B cell (primary cell): Measurements from ENCODE around the gene MC4R. TPM values are rescaled to one million over a fixed set of nuclear protein-coding genes. Genes with fewer than 3 reads are reported as not detected.
"Not testable (repeated sequence)": the region's sequence is repeated elsewhere in the genome, so short reads cannot be mapped to it uniquely, and the experiment has no call there.

Experiments
- ATAC-seq: fragments of 200-7000 bp; cut with Tn5 transposase; one replicate; pipeline ENCODE4 v1.10.0; 2021; ENCODE audit warnings: low read depth, mild to moderate bottlenecking, moderate number of reproducible peaks, moderate library complexity
- CTCF ChIA-PET: fragments of 350-600 bp; sonication (Branson Sonifier 250); formaldehyde crosslinking; loops from one replicate; lab custom pipeline; 2021; ENCODE audit warnings: antibody characterized with exemption, inconsistent platforms; lab: Charles Lee
- POLR2A ChIA-PET: fragments of 350-600 bp; sonication (Branson Sonifier 250); formaldehyde crosslinking; loops from one replicate; lab custom pipeline; 2021; ENCODE audit warnings: antibody characterized with exemption; lab: Charles Lee
- DNase-seq: peaks from one replicate; pipeline ENCODE4 v3.0.0; 2013
- H2AFZ ChIP-seq: 2 replicates; pipeline ENCODE4 v1.6.1; 2012; ENCODE audit warnings: mild to moderate bottlenecking, low read depth, low read length; ENCODE audit not compliant: insufficient read depth, poor library complexity, severe bottlenecking
- H3K27ac ChIP-seq, 2 donors: 1 replicate in 1 of 2; 2 replicates in 1 of 2; pipeline ENCODE4 v1.5.1; 2012 to 2013; ENCODE audit warnings: low read length in 2 of 2, mild to moderate bottlenecking in 2 of 2, moderate library complexity in 1 of 2
- H3K27me3 ChIP-seq, 4 experiments: fragments of 200-600 bp in 1 of 4; sonication (generic) in 1 of 4; replicated peaks in 1 of 4; 1 replicate in 2 of 4; 2 replicates in 2 of 4; pipeline versions ENCODE4 v1.6.1 to v1.7.0; 2013 to 2016; ENCODE audit warnings: low read length in 3 of 4, mild to moderate bottlenecking in 2 of 4, mixed read lengths in 1 of 4, moderate library complexity in 1 of 4; ENCODE audit not compliant: insufficient read depth in 4 of 4, control insufficient read depth in 3 of 4; ENCODE audit errors: control extremely low read depth in 1 of 4
- H3K36me3 ChIP-seq, 2 experiments: replicated peaks in 1 of 2; 1 replicate in 1 of 2; 2 replicates in 1 of 2; pipeline versions ENCODE4 v1.6.1 to v1.7.1; 2013; ENCODE audit warnings: low read length in 1 of 2; ENCODE audit not compliant: insufficient read depth in 2 of 2, control insufficient read depth in 1 of 2; ENCODE audit errors: control extremely low read depth in 1 of 2, extremely low read depth in 1 of 2
- H3K4me1 ChIP-seq, 2 donors: fragments of 200-600 bp in 1 of 2; sonication (generic) in 1 of 2; 1 replicate in 1 of 2; 2 replicates in 1 of 2; pipeline versions ENCODE4 v1.5.1 to v1.6.1; 2013 to 2017; ENCODE audit warnings: low read length in 2 of 2; ENCODE audit not compliant: control insufficient read depth in 2 of 2, insufficient read depth in 2 of 2
- H3K4me2 ChIP-seq: replicated peaks from 2 replicates; pipeline ENCODE3; 2012; ENCODE audit warnings: mild to moderate bottlenecking, low read depth, low read length; ENCODE audit not compliant: poor library complexity, severe bottlenecking
- H3K4me3 ChIP-seq, 5 experiments: fragments of 200-600 bp in 1 of 5; sonication (generic) in 1 of 5; 1 replicate in 3 of 5; 2 replicates in 2 of 5; pipeline versions ENCODE4 v1.5.1 to v1.7.0; 2011 to 2016; ENCODE audit warnings: low read length in 4 of 5, mild to moderate bottlenecking in 4 of 5, low read depth in 2 of 5, control low read depth in 1 of 5, moderate library complexity in 1 of 5; ENCODE audit not compliant: insufficient read depth in 1 of 5; ENCODE audit errors: control extremely low read depth in 1 of 5, extremely low read depth in 1 of 5
- H3K79me2 ChIP-seq: fragments of 200-600 bp; sonication (generic); one replicate; pipeline ENCODE4 v1.6.0; 2016; ENCODE audit warnings: low read length; ENCODE audit not compliant: control insufficient read depth, insufficient read depth
- H3K9ac ChIP-seq: fragments of 200-600 bp; sonication (generic); 2 replicates; pipeline ENCODE4 v1.6.1; 2017; ENCODE audit warnings: mild to moderate bottlenecking, low read length, moderate library complexity
- H3K9me3 ChIP-seq, 3 donors: one replicate each; pipeline versions ENCODE4 v1.6.1 to v1.7.1; 2013; ENCODE audit warnings: low read length in 2 of 3; ENCODE audit not compliant: control insufficient read depth in 2 of 3, insufficient read depth in 1 of 3; ENCODE audit errors: control extremely low read depth in 1 of 3
- H4K20me1 ChIP-seq: 2 replicates; pipeline ENCODE4 v1.6.0; 2012; ENCODE audit warnings: mild to moderate bottlenecking, low read length; ENCODE audit not compliant: insufficient read depth, control insufficient read depth, poor library complexity, severe bottlenecking
- H3K27ac Mint-ChIP-seq: one replicate; pipeline ENCODE4 v1.8.0; 2021; ENCODE audit warnings: mixed read lengths
- H3K27me3 Mint-ChIP-seq: one replicate; pipeline ENCODE4 v1.8.0; 2021; ENCODE audit warnings: mixed read lengths
- H3K4me1 Mint-ChIP-seq: one replicate; pipeline ENCODE4 v1.8.0; 2021; ENCODE audit warnings: mixed read lengths
- H3K4me3 Mint-ChIP-seq: one replicate; pipeline ENCODE4 v1.8.0; 2021; ENCODE audit warnings: mixed read lengths
- H3K9me3 Mint-ChIP-seq: one replicate; pipeline ENCODE4 v1.8.0; 2022; ENCODE audit warnings: mixed read lengths; ENCODE audit not compliant: insufficient read depth
- EZH2 ChIP-seq: IDR thresholded peaks from 2 replicates; pipeline ENCODE4 v1.6.1; 2012; ENCODE audit warnings: borderline replicate concordance, low read depth, mild to moderate bottlenecking, moderate library complexity, low read length; ENCODE audit not compliant: insufficient read depth, poor library complexity, severe bottlenecking
- WGBS: methylation state at CpG from one replicate; pipeline ENCODE4 v1.1.5; 2013; ENCODE audit warnings: missing lambda C conversion rate; ENCODE audit not compliant: insufficient coverage; 5-methylcytosine and 5-hydroxymethylcytosine counted together
- intact Hi-C: fragments of 100-400 bp; cut with micrococcal nuclease; formaldehyde crosslinking; loops from one replicate; pipeline ENCODE4 v1.10.0; 2022
- polyA minus RNA-seq: library from RNA; depleted of rRNA, polyadenylated mRNA; stranded (reverse); fragments of >200 nt; gene quantifications from 2 replicates; pipeline ENCODE4 v1.2.3, GENCODE V29; 2012
- polyA plus RNA-seq: library from polyadenylated mRNA; depleted of rRNA; stranded (reverse); fragments of >200 nt; gene quantifications from 2 replicates; pipeline ENCODE4 v1.2.3, GENCODE V29; 2012
- total RNA-seq, 2 donors: library from RNA; stranded (reverse); fragments of 120-200 nt in 1 of 2; gene quantifications; 1 replicate in 1 of 2; 2 replicates in 1 of 2; pipeline versions ENCODE4 v1.2.3 to v1.2.4, GENCODE V29; 2013 to 2022
- TF ChIP-seq, protein P1 (sequence below): fragments of 200-600 bp; IDR thresholded peaks from one replicate; pipeline ENCODE4 v1.8.0; 2022; ENCODE audit warnings: antibody characterized with exemption, mild to moderate bottlenecking

Gene MC4R
- not detected in 2 replicates for total RNA-seq
- total RNA-seq (2013) = not detected
- not detected in 2 replicates for polyA plus RNA-seq
- not detected in 2 replicates for polyA minus RNA-seq

DNA sequence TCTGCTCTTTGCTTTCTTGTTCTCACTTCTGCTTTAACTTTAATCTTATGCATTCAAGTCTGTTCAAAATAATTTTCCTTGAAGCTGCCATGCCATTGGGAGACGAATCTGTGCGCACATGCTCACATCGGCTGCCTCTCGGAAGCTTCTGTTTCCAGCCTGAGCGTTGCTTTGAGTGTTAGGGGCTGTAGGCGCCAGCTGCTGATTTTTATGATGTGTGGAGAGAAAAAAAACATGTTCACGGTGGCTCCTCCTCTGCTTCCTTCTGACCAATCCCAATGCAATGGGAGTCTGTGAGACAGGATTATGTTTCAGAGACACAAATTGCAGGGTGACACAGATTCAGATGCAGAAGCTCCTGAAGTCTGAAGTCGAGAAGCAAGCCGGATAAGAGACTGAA is at the start of gene MC4R:
MC4R (minus strand) TSS at position 180 of the 400 bp plus-strand sequence. CDS start 426 bp downstream, outside the sequence.
- DNase-seq (no peak), ATAC-seq (no peak)
- no peak within 1 kb of the TSS for H3K4me3 ChIP-seq
- no peaks in the 10 kb centered on the region for H3K36me3 ChIP-seq
- H3K4me1 ChIP-seq = no peaks in the 10 kb centered on the region
- intact Hi-C loops = no loop called here
- peak within 1 kb of the TSS; percentile 13 for H3K4me2 ChIP-seq
- no peak within 1 kb of the TSS for H3K27ac ChIP-seq
- no peaks in the 10 kb centered on the region for H3K79me2 ChIP-seq
- Mint-ChIP-seq H3K4me1 (peaks cover 2% of the 10 kb centered on the region), H3K27me3 (peaks cover 3% of the 10 kb centered on the region), H3K9me3 (no peaks in the 10 kb centered on the region), H3K4me3 (no peak within 1 kb of the TSS), H3K27ac (no peak within 1 kb of the TSS)
- no peaks in the 10 kb centered on the region for H3K9me3 ChIP-seq
- 8% methylated on average over 7 of the region's 9 CpGs for WGBS
- no peak within 1 kb of the TSS for H3K9ac ChIP-seq
- TF ChIP-seq, protein P1, sequence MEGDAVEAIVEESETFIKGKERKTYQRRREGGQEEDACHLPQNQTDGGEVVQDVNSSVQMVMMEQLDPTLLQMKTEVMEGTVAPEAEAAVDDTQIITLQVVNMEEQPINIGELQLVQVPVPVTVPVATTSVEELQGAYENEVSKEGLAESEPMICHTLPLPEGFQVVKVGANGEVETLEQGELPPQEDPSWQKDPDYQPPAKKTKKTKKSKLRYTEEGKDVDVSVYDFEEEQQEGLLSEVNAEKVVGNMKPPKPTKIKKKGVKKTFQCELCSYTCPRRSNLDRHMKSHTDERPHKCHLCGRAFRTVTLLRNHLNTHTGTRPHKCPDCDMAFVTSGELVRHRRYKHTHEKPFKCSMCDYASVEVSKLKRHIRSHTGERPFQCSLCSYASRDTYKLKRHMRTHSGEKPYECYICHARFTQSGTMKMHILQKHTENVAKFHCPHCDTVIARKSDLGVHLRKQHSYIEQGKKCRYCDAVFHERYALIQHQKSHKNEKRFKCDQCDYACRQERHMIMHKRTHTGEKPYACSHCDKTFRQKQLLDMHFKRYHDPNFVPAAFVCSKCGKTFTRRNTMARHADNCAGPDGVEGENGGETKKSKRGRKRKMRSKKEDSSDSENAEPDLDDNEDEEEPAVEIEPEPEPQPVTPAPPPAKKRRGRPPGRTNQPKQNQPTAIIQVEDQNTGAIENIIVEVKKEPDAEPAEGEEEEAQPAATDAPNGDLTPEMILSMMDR = no peak
- no peak for TF ChIP-seq EZH2
- H4K20me1 ChIP-seq = no peaks in the 10 kb centered on the region
- CTCF ChIA-PET = no interaction called here
- peak within 1 kb of the TSS; percentile 36 for H2AFZ ChIP-seq
- H3K27me3 ChIP-seq = no peaks in the 10 kb centered on the region
- POLR2A ChIA-PET = no interaction called here

DNA sequence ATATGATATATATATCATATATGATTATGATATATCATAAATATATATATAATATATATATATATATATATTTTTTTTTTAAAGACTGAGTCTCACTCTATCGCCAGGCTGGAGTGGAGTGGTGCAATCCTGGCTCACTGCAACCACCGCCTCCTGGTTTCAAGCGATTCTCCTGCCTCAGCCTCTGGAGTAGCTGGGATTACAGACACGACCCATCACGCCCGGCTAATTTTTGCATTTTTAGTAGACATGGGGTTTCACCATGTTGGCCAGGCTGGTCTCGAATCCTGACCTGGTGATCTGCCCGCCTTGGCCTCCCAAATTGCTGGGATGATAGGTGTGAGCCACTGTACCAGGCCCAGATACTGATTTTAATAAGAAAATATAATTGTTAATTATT is 49.7 kb upstream of the MC4R start:
- WGBS = 100% methylated on average over 6 of the region's 8 CpGs
- POLR2A ChIA-PET = not testable (repeated sequence)

More for the DNA sequence above, 49.7 kb upstream of the MC4R start:
- H3K27ac ChIP-seq, H3K79me2 ChIP-seq, CTCF ChIA-PET, H3K36me3 ChIP-seq, H2AFZ ChIP-seq, H3K27ac Mint-ChIP-seq, ATAC-seq, H3K9ac ChIP-seq, DNase-seq, intact Hi-C loops, H3K4me2 ChIP-seq, H3K9me3 ChIP-seq, H3K4me1 ChIP-seq, H3K27me3 Mint-ChIP-seq, H3K4me3 Mint-ChIP-seq, H3K27me3 ChIP-seq, H3K4me3 ChIP-seq, H3K4me1 Mint-ChIP-seq, H4K20me1 ChIP-seq, H3K9me3 Mint-ChIP-seq: not testable (repeated sequence)
